H1 (cell line): ENCODE measurements around the gene RRAGC. TPM values are rescaled to one million over a fixed set of nuclear protein-coding genes. Genes with fewer than 3 reads are reported as not detected.

ENCODE experiments used
- CTCF ChIA-PET: fragments of 300-600 bp; sonication (Branson Sonifier 250); formaldehyde crosslinking; loops from one replicate; lab custom pipeline; 2021; ENCODE audit not compliant: partially characterized antibody; lab: Charles Lee
- POLR2A ChIA-PET: fragments of 300-600 bp; sonication (Branson Sonifier 250); formaldehyde crosslinking; loops from one replicate; lab custom pipeline; 2021; ENCODE audit warnings: inconsistent platforms; ENCODE audit not compliant: partially characterized antibody; lab: Charles Lee
- DNase-seq, 2 experiments: peaks; one replicate each; pipeline versions ENCODE4 v3.0.0 to v3.0.0-alpha.2; 2010 to 2022; ENCODE audit warnings: low spot score in 2 of 2, low read depth in 1 of 2, mixed read lengths in 1 of 2
- FAIRE-seq: peaks from 2 replicates; lab custom pipeline; 2011; peaks lifted over from hg19 to GRCh38; lab: Jason Lieb, UNC
- H2AFZ ChIP-seq: 2 replicates; pipeline ENCODE4 v1.8.1; 2012; ENCODE audit warnings: low read length, inconsistent platforms
- H2AK5ac ChIP-seq: 2 replicates; pipeline ENCODE4 v1.6.1; 2013; ENCODE audit warnings: low read depth, low read length
- H2BK120ac ChIP-seq: replicated peaks from 2 replicates; pipeline ENCODE3; 2013; ENCODE audit warnings: low read depth, low read length, inconsistent platforms
- H2BK12ac ChIP-seq: 2 replicates; pipeline ENCODE4 v1.6.1; 2013; ENCODE audit warnings: low read depth, low read length
- H2BK15ac ChIP-seq: 2 replicates; pipeline ENCODE4 v1.6.1; 2013; ENCODE audit warnings: low read length
- H2BK20ac ChIP-seq: 2 replicates; pipeline ENCODE4 v1.6.1; 2013; ENCODE audit warnings: low read length
- H2BK5ac ChIP-seq: 2 replicates; pipeline ENCODE4 v1.6.1; 2013; ENCODE audit warnings: low read depth, low read length
- H3K14ac ChIP-seq: 2 replicates; pipeline ENCODE4 v1.6.1; 2013; ENCODE audit warnings: inconsistent platforms; ENCODE audit not compliant: insufficient read length
- H3K18ac ChIP-seq: 2 replicates; pipeline ENCODE4 v1.6.1; 2013; ENCODE audit warnings: low read length; ENCODE audit errors: extremely low read depth
- H3K23ac ChIP-seq: 2 replicates; pipeline ENCODE4 v1.6.1; 2013; ENCODE audit warnings: inconsistent platforms; ENCODE audit not compliant: insufficient read length
- H3K23me2 ChIP-seq: 2 replicates; pipeline ENCODE4 v1.6.1; 2013; ENCODE audit warnings: low read depth, low read length
- H3K27ac ChIP-seq: 2 replicates; pipeline ENCODE4 v1.6.1; 2011; ENCODE audit warnings: low read depth, low read length, inconsistent platforms
- H3K27me3 ChIP-seq, 4 experiments: replicated peaks in 1 of 4; 1 replicate in 1 of 4; 2 replicates in 3 of 4; pipeline versions ENCODE4 v1.6.1 to v1.8.1; 2011 to 2013; ENCODE audit warnings: low read length in 3 of 4, mild to moderate bottlenecking in 3 of 4, inconsistent platforms in 2 of 4, mixed read lengths in 2 of 4, moderate library complexity in 1 of 4; ENCODE audit not compliant: control insufficient read depth in 3 of 4, insufficient read depth in 3 of 4; ENCODE audit errors: extremely low read depth in 1 of 4
- H3K36me3 ChIP-seq, 4 experiments: 2 replicates each; pipeline versions ENCODE4 v1.6.1 to v1.8.1; 2011 to 2013; ENCODE audit warnings: mild to moderate bottlenecking in 4 of 4, low read length in 3 of 4, moderate library complexity in 2 of 4, control low read depth in 1 of 4, inconsistent platforms in 1 of 4; ENCODE audit not compliant: insufficient read depth in 4 of 4, control insufficient read depth in 2 of 4
- H3K4ac ChIP-seq: replicated peaks from 2 replicates; pipeline ENCODE3; 2013; ENCODE audit warnings: low read length, low read depth, mixed read lengths, inconsistent platforms; ENCODE audit not compliant: insufficient read length
- H3K4me1 ChIP-seq, 4 experiments: replicated peaks in 1 of 4; 1 replicate in 1 of 4; 2 replicates in 3 of 4; pipeline versions ENCODE4 v1.6.1 to v1.8.1; 2011 to 2013; ENCODE audit warnings: low read length in 3 of 4, inconsistent platforms in 2 of 4, mixed read lengths in 1 of 4; ENCODE audit not compliant: insufficient read depth in 4 of 4, control insufficient read depth in 3 of 4
- H3K4me2 ChIP-seq, 2 experiments: 2 replicates each; pipeline versions ENCODE4 v1.6.1 to v1.8.1; 2011 to 2013; ENCODE audit warnings: low read depth in 2 of 2, low read length in 2 of 2, control low read depth in 1 of 2, inconsistent platforms in 1 of 2, mild to moderate bottlenecking in 1 of 2; ENCODE audit not compliant: insufficient read depth in 1 of 2
- H3K4me3 ChIP-seq, 4 experiments: fragments of 200-600, 300-600 bp in 1 of 4; sonication (generic), shearing (Covaris generic), sonication (Bioruptor Twin) in 1 of 4; 2 replicates each; pipeline versions ENCODE4 v1.5.1 to v1.8.1; 2011 to 2016; ENCODE audit warnings: low read length in 4 of 4, low read depth in 3 of 4, control low read depth in 2 of 4, inconsistent platforms in 2 of 4, mild to moderate bottlenecking in 2 of 4, mixed read lengths in 1 of 4, moderate library complexity in 1 of 4; ENCODE audit not compliant: insufficient read depth in 2 of 4; ENCODE audit errors: extremely low read depth in 1 of 4
- H3K56ac ChIP-seq: replicated peaks from 2 replicates; pipeline ENCODE3; 2013; ENCODE audit warnings: low read depth, mild to moderate bottlenecking, mixed read lengths, low read length, inconsistent platforms; ENCODE audit not compliant: insufficient read length
- H3K79me1 ChIP-seq: 2 replicates; pipeline ENCODE4 v1.6.1; 2013; ENCODE audit warnings: low read depth, low read length, control low read depth
- H3K79me2 ChIP-seq, 2 experiments: 2 replicates each; pipeline versions ENCODE4 v1.6.1 to v1.8.1; 2012 to 2013; ENCODE audit warnings: low read length in 2 of 2, mild to moderate bottlenecking in 2 of 2, inconsistent platforms in 1 of 2; ENCODE audit not compliant: insufficient read depth in 2 of 2, control insufficient read depth in 1 of 2
- H3K9ac ChIP-seq, 4 experiments: replicated peaks in 1 of 4; 1 replicate in 1 of 4; 2 replicates in 3 of 4; pipeline versions ENCODE4 v1.6.1 to v1.8.1; 2011 to 2013; ENCODE audit warnings: low read depth in 3 of 4, low read length in 3 of 4, control low read depth in 2 of 4, mild to moderate bottlenecking in 2 of 4, moderate library complexity in 2 of 4, inconsistent platforms in 1 of 4; ENCODE audit errors: extremely low read depth in 1 of 4
- H3K9me3 ChIP-seq, 2 experiments: 2 replicates each; pipeline versions ENCODE4 v1.6.1 to v1.8.1; 2012 to 2013; ENCODE audit warnings: mild to moderate bottlenecking in 2 of 2, moderate library complexity in 2 of 2, control low read depth in 1 of 2, inconsistent platforms in 1 of 2, low read depth in 1 of 2, low read length in 1 of 2, mixed read lengths in 1 of 2; ENCODE audit not compliant: insufficient read depth in 2 of 2
- H4K20me1 ChIP-seq, 2 experiments: replicated peaks in 1 of 2; 2 replicates each; pipeline versions ENCODE3 to v1.8.1; 2011 to 2013; ENCODE audit warnings: inconsistent platforms in 2 of 2, low read length in 2 of 2, mild to moderate bottlenecking in 1 of 2; ENCODE audit not compliant: insufficient read depth in 2 of 2, control insufficient read depth in 1 of 2
- H4K5ac ChIP-seq: 2 replicates; pipeline ENCODE4 v1.6.1; 2013; ENCODE audit warnings: low read length, low read depth, mixed read lengths, inconsistent platforms; ENCODE audit not compliant: insufficient read length
- H4K8ac ChIP-seq: 2 replicates; pipeline ENCODE4 v1.8.0; 2013; ENCODE audit warnings: mild to moderate bottlenecking, moderate library complexity, low read length, inconsistent platforms; ENCODE audit not compliant: insufficient read depth; ENCODE audit errors: extremely low read depth
- H4K91ac ChIP-seq: replicated peaks from 2 replicates; pipeline ENCODE3; 2013; ENCODE audit warnings: low read length, mixed read lengths, inconsistent platforms; ENCODE audit not compliant: insufficient read length
- CREB1 ChIP-seq: IDR thresholded peaks from 2 replicates; pipeline ENCODE4 v1.6.1; 2012; ENCODE audit warnings: inconsistent platforms
- SUZ12 ChIP-seq: fragments of 200-600 bp; sonication (generic); IDR thresholded peaks from 2 replicates; pipeline ENCODE4 v1.6.1; 2012; ENCODE audit warnings: mild to moderate bottlenecking, inconsistent platforms, low read length, moderate library complexity, mixed read lengths
- WGBS, 2 experiments: shearing (Covaris generic) in 1 of 2; methylation state at CpG; one replicate each; pipeline versions ENCODE4 v1.1.6 to v1.1.7; 2013 to 2015; ENCODE audit warnings: low lambda C conversion rate in 2 of 2, mixed read lengths in 2 of 2, inconsistent platforms in 1 of 2, low coverage in 1 of 2, missing lambda C conversion rate in 1 of 2; ENCODE audit not compliant: insufficient replicate concordance in 2 of 2, insufficient coverage in 1 of 2, insufficient read length in 1 of 2; ENCODE audit errors: extremely low coverage in 1 of 2, missing lambda C conversion rate in 1 of 2; 5-methylcytosine and 5-hydroxymethylcytosine counted together
- polyA plus RNA-seq, 7 experiments: library from polyadenylated mRNA; depleted of rRNA in 3 of 7; stranded (reverse) in 5 of 7; unstranded in 2 of 7; fragments of >200 nt in 5 of 7; fragments of 200-250 nt in 2 of 7; gene quantifications; 1 replicate in 5 of 7; 2 replicates in 1 of 7; 4 replicates in 1 of 7; pipeline versions ENCODE4 v1.2.1 to v1.2.3, GENCODE V29; 2011 to 2013; ENCODE audit warnings: missing spikeins in 2 of 7, mixed read lengths in 2 of 7
- total RNA-seq: library from RNA; stranded (reverse); fragmentation: NEBNext Ultra II Directional; extraction: Animal tissue kit (Norgen Biotek cat#: 25700); gene quantifications from 2 replicates; pipeline ENCODE4 v1.2.1, GENCODE V29; 2021

RRAGC gene
- total and polyA plus RNA-seq, 2 of the 8 experiments (the other 6 are each of a cell fraction or from before 2014, with no cell fraction given) = 12.0 to 16.5 TPM

DNA sequence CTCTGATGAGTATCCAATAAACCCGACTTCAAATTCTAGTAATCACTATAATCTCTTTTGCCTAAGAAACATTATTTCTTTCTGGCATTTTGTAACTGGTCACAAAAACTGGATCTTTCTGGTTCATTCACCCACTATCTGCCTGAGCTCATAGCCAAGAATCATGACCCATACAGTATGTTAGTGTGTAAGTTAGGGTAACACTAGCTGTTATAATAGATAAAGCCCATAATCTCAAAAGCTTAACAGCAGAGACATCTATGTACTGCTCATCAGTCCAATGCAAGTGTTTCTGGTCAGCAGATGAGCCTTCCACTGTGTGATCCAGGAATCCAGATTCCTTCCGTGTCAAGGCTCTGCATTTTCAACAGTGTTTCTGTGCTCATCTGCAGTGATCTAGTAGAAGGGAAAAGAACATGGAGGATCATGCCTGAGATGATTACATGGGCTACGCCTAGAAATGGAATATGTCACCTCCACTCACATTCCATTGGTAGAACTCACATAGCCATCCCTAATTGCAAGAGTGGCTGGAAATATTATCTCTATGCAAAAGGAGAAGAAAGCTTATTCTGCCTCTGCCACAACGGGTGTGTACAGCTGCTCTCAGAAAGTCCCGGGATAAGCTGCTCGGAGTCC is 27.7 kb downstream of the RRAGC start:
- no peak overlapping the region for H2AFZ ChIP-seq
- no peaks in the 10 kb centered on the region for H3K27me3 ChIP-seq
- no peak overlapping the region for H3K27ac ChIP-seq
- TF ChIP-seq SUZ12 = no peak
- no peak for TF ChIP-seq CREB1
- H3K4me3 ChIP-seq = no peak overlapping the region
- no peaks in the 10 kb centered on the region for H3K36me3 ChIP-seq
- no peaks in the 10 kb centered on the region for H4K20me1 ChIP-seq
- no peaks in the 10 kb centered on the region; the same call in 1 of the 2 replicates for H3K23me2 ChIP-seq
- H3K14ac ChIP-seq = no peak overlapping the region
- no peak overlapping the region for H3K4me2 ChIP-seq
- no peak overlapping the region for H2BK12ac ChIP-seq
- H3K18ac ChIP-seq = no peak overlapping the region
- no peak for FAIRE-seq
- H3K56ac ChIP-seq = no peak overlapping the region
- no peak overlapping the region for H4K91ac ChIP-seq
- H3K9ac ChIP-seq = no peak overlapping the region
- CTCF ChIA-PET = interaction anchor here (0.6 to 7.9 kb wide), 8 partner anchors 10 to 322 kb away, joined by 3 to 71 read pairs (median 3); no protein-coding TSS in a partner anchor
- no peaks in the 10 kb centered on the region for H3K9me3 ChIP-seq
- H3K79me1 ChIP-seq = no peaks in the 10 kb centered on the region
- H2BK120ac ChIP-seq = no peak overlapping the region
- no peak overlapping the region for H2AK5ac ChIP-seq
- H4K8ac ChIP-seq = no peak overlapping the region
- no peaks in the 10 kb centered on the region; a peak in 1 of 7 replicates for H3K4me1 ChIP-seq
- H3K79me2 ChIP-seq = no peaks in the 10 kb centered on the region
- no peak overlapping the region for H3K4ac ChIP-seq
- no peak overlapping the region for H2BK5ac ChIP-seq
- 89% methylated on average over 6 of the region's 6 CpGs; no CpG with 5 or more reads in 1 of the 2 experiments for WGBS, 2 experiments
- H3K23ac ChIP-seq = no peak overlapping the region
- POLR2A ChIA-PET = no interaction called here
- H2BK15ac ChIP-seq = no peak overlapping the region
- no peak overlapping the region for H2BK20ac ChIP-seq
- DNase-seq = no peak
- no peak overlapping the region for H4K5ac ChIP-seq
